ENCODE data around the gene MDN1.

Gene MDN1

DNA sequence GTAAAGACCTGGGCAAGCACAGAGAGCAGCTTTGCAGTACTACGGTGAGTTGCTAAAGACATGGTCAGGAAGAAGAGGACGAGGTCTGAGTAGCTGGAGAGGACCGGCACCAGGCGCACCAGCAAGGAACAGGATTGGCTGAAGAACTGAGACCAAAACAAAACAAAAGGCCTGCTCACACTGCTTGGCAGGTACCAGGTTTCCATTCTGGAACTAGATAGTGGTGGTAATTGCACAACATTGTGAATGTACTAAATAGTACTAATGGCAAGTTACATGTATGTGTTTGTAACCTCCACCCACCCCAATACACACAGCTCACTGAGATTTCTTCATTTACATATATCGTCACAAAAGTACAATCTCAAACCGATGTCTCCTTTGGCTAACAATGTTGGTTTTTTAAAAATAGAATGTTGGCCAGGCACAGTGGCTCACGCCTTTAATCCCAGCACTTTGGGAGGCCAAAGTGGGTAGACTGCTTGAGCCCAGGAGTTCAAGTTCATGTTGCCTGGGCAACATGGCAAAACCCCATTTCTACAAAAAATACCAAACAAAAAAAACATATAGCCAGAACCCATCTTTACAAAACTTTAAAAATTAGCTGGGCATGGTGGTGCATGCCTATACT is 148.5 kb downstream of the MDN1 start:
- ATAC-seq, result no peak
- TF ChIP-seq PPARA (CRISPR knock-in tag; IDR thresholded peaks at IDR 0.05; ENCODE audit: borderline replicate concordance) (no peak), ARNTL (CRISPR knock-in tag; IDR thresholded peaks at IDR 0.05; ENCODE audit: borderline replicate concordance, low read depth) (no peak), TOX (CRISPR knock-in tag; IDR thresholded peaks at IDR 0.05; ENCODE audit: borderline replicate concordance) (no peak), ZNF70 (CRISPR knock-in tag; IDR thresholded peaks at IDR 0.05) (no peak)
- TF ChIP-seq, protein P1, sequence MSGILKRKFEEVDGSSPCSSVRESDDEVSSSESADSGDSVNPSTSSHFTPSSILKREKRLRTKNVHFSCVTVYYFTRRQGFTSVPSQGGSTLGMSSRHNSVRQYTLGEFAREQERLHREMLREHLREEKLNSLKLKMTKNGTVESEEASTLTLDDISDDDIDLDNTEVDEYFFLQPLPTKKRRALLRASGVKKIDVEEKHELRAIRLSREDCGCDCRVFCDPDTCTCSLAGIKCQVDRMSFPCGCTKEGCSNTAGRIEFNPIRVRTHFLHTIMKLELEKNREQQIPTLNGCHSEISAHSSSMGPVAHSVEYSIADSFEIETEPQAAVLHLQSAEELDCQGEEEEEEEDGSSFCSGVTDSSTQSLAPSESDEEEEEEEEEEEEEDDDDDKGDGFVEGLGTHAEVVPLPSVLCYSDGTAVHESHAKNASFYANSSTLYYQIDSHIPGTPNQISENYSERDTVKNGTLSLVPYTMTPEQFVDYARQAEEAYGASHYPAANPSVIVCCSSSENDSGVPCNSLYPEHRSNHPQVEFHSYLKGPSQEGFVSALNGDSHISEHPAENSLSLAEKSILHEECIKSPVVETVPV (CRISPR knock-in tag; IDR thresholded peaks at IDR 0.05), result no peak
- TF ChIP-seq, protein P2, sequence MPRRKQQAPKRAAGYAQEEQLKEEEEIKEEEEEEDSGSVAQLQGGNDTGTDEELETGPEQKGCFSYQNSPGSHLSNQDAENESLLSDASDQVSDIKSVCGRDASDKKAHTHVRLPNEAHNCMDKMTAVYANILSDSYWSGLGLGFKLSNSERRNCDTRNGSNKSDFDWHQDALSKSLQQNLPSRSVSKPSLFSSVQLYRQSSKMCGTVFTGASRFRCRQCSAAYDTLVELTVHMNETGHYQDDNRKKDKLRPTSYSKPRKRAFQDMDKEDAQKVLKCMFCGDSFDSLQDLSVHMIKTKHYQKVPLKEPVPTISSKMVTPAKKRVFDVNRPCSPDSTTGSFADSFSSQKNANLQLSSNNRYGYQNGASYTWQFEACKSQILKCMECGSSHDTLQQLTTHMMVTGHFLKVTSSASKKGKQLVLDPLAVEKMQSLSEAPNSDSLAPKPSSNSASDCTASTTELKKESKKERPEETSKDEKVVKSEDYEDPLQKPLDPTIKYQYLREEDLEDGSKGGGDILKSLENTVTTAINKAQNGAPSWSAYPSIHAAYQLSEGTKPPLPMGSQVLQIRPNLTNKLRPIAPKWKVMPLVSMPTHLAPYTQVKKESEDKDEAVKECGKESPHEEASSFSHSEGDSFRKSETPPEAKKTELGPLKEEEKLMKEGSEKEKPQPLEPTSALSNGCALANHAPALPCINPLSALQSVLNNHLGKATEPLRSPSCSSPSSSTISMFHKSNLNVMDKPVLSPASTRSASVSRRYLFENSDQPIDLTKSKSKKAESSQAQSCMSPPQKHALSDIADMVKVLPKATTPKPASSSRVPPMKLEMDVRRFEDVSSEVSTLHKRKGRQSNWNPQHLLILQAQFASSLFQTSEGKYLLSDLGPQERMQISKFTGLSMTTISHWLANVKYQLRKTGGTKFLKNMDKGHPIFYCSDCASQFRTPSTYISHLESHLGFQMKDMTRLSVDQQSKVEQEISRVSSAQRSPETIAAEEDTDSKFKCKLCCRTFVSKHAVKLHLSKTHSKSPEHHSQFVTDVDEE (CRISPR knock-in tag; IDR thresholded peaks at IDR 0.05), result no peak

DNA sequence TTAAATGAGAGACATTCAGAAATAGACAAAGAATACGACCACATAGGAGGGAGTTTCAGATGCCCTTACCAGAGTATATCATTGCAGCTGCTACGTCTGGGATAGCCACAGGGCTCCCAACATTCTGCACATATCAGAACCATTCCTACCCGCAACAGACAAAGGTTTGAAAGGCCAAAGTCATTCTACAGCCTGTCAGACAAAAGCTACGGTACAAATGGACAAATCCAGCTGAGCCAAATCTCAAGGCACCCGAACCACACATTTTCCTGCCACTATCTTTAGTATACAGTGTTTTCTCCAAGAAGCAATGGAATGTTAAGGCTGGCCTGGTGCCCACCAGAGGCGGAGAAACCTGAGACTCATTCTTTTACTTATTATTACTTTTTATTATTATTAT is 150.6 kb downstream of the MDN1 start:
- TF ChIP-seq ZFP3 (CRISPR knock-in tag; IDR thresholded peaks at IDR 0.05) (no peak), GLIS3 (CRISPR knock-in tag; IDR thresholded peaks at IDR 0.05) (no peak), RARB (CRISPR knock-in tag; IDR thresholded peaks at IDR 0.05) (no peak), ISL1 (CRISPR knock-in tag; IDR thresholded peaks at IDR 0.05) (no peak), TOX (CRISPR knock-in tag; IDR thresholded peaks at IDR 0.05; ENCODE audit: borderline replicate concordance) (no peak), PPARA (CRISPR knock-in tag; IDR thresholded peaks at IDR 0.05; ENCODE audit: borderline replicate concordance) (no peak)
- TF ChIP-seq, protein P3, sequence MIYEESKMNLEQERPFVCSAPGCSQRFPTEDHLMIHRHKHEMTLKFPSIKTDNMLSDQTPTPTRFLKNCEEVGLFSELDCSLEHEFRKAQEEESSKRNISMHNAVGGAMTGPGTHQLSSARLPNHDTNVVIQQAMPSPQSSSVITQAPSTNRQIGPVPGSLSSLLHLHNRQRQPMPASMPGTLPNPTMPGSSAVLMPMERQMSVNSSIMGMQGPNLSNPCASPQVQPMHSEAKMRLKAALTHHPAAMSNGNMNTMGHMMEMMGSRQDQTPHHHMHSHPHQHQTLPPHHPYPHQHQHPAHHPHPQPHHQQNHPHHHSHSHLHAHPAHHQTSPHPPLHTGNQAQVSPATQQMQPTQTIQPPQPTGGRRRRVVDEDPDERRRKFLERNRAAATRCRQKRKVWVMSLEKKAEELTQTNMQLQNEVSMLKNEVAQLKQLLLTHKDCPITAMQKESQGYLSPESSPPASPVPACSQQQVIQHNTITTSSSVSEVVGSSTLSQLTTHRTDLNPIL (CRISPR knock-in tag; IDR thresholded peaks at IDR 0.05; ENCODE audit: low read depth), result no peak
- ATAC-seq, result peak; percentile 33; the same call in 1 of the 3 replicates

DNA sequence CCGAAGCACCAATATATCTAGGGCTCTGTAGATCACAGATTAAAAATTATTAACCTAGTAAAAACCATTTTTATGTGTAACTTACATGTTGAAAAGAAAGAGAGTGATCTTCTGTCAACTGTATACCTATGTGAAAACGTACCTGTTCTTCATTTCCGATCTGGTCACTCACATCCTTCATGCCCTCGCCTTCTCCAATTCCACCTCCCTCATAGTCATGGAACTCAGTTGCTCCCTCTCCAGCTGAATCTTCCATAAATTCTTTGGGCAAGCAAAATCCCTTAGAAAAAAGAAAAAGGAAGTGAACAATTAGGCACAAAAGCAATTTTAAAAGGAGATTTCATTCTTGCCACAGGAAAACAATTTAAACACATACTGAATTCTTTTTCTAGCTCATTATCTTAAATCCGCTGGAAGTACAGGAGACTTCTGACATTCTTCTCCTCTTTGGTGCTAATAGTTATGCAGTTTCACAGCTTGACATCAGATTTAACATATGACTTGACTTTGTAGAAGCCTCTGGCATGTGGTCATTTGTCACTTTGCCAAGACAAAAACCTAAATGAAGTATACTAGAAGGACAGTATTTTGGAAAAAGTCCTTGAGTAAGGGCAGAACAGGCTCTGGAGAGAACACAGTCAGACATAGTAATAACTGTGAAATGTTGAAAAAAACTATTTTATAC is 151.6 kb downstream of the MDN1 start:
- TF ChIP-seq SNAI2 (CRISPR knock-in tag; IDR thresholded peaks at IDR 0.05) (no peak), ZFP3 (CRISPR knock-in tag; IDR thresholded peaks at IDR 0.05) (no peak), ZNF565 (CRISPR knock-in tag; conservative IDR thresholded peaks at IDR 0.05; ENCODE audit: low read depth) (no peak), GLIS3 (CRISPR knock-in tag; IDR thresholded peaks at IDR 0.05) (no peak), RARB (CRISPR knock-in tag; IDR thresholded peaks at IDR 0.05) (no peak)
- TF ChIP-seq, protein P1 (CRISPR knock-in tag; IDR thresholded peaks at IDR 0.05), result no peak
- ATAC-seq, result no peak

DNA sequence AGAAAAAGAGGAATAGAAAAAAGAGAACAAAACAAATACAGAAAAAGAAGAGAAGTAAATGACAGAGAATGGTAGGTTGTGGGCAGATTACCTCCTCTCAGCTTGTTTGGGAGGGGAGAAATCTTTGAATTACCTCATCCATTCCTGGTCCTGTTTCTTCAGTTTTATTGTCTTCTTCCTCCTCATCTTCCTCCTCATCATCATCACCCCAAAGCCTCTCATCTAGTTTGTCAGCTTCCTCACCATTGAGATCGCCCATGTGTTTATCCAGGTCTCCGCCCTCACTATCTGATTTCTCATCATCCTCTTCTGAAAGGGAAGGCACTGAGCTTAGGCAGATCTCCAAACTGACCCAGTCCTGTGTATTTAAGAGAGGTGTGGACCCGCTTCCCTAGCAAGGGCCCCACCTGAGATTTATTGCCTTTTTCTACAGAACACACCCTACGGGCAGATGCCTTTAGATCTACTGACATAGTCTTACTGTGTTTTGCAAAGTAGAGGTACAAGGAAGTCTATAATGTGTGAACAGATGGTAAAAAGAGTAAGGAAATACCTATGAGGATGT is 156.9 kb downstream of the MDN1 start:
- no peak for TF ChIP-seq ESRRG (CRISPR knock-in tag; IDR thresholded peaks at IDR 0.05)
- no peak for TF ChIP-seq ZNF565 (CRISPR knock-in tag; conservative IDR thresholded peaks at IDR 0.05; ENCODE audit: low read depth)
- TF ChIP-seq PPARA (CRISPR knock-in tag; IDR thresholded peaks at IDR 0.05; ENCODE audit: borderline replicate concordance), result no peak
- TF ChIP-seq SNAI2 (CRISPR knock-in tag; IDR thresholded peaks at IDR 0.05), result no peak
- TF ChIP-seq GLIS3 (CRISPR knock-in tag; IDR thresholded peaks at IDR 0.05), result no peak
- TF ChIP-seq TCF4 (CRISPR knock-in tag; IDR thresholded peaks at IDR 0.05; ENCODE audit: borderline replicate concordance), result no peak
- no peak for TF ChIP-seq ZNF8 (CRISPR knock-in tag; IDR thresholded peaks at IDR 0.05)
- no peak for TF ChIP-seq CSDC2 (CRISPR knock-in tag; IDR thresholded peaks at IDR 0.05)
- ATAC-seq, result no peak

DNA sequence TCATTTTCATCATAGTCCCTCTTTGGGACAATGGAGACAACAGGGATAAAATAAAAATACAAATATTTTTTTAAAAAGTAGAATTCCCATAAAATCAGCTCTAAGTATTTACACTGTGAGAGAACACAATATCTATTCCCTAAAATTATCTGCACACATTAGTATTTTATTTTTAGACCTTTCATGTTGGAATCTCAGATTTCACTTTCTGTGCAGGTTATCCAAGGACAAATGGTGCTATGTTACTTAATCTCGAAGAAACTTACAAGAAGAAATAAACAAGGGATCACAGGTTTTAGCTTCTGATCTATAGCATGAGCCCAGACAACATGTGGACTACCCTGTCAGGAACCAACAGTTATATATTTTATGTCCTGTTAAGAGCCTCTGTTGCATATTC is 158.0 kb downstream of the MDN1 start:
- TF ChIP-seq, protein P4, sequence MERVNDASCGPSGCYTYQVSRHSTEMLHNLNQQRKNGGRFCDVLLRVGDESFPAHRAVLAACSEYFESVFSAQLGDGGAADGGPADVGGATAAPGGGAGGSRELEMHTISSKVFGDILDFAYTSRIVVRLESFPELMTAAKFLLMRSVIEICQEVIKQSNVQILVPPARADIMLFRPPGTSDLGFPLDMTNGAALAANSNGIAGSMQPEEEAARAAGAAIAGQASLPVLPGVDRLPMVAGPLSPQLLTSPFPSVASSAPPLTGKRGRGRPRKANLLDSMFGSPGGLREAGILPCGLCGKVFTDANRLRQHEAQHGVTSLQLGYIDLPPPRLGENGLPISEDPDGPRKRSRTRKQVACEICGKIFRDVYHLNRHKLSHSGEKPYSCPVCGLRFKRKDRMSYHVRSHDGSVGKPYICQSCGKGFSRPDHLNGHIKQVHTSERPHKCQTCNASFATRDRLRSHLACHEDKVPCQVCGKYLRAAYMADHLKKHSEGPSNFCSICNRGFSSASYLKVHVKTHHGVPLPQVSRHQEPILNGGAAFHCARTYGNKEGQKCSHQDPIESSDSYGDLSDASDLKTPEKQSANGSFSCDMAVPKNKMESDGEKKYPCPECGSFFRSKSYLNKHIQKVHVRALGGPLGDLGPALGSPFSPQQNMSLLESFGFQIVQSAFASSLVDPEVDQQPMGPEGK (CRISPR knock-in tag; IDR thresholded peaks at IDR 0.05; ENCODE audit: borderline replicate concordance), result no peak
- TF ChIP-seq CSDC2 (CRISPR knock-in tag; IDR thresholded peaks at IDR 0.05) (no peak), TCF4 (CRISPR knock-in tag; IDR thresholded peaks at IDR 0.05; ENCODE audit: borderline replicate concordance) (no peak), BACH2 (CRISPR knock-in tag; IDR thresholded peaks at IDR 0.05; ENCODE audit: borderline replicate concordance) (no peak), ZNF70 (CRISPR knock-in tag; IDR thresholded peaks at IDR 0.05) (no peak), ZFP30 (CRISPR knock-in tag; IDR thresholded peaks at IDR 0.05) (no peak)
- no peak for ATAC-seq
